Mesothelial cell of epicardium (in vitro differentiated cells): Measurements from ENCODE around the gene KCNIP4. TPM values are rescaled to one million over a fixed set of nuclear protein-coding genes. Genes with fewer than 3 reads are reported as not detected.

Experiments used
- DNase-seq, 2 experiments: peaks; one replicate each; pipeline ENCODE4 v3.0.0; 2021; ENCODE audit warnings: low spot score in 2 of 2; ENCODE audit not compliant: unreplicated experiment in 2 of 2
- H3K27ac Mint-ChIP-seq: 2 replicates; pipeline ENCODE4 v1.8.0; 2021; ENCODE audit warnings: mixed read lengths
- H3K27me3 Mint-ChIP-seq: 2 replicates; pipeline ENCODE4 v1.8.0; 2021; ENCODE audit warnings: low read depth, mixed read lengths
- H3K36me3 Mint-ChIP-seq: 2 replicates; pipeline ENCODE4 v1.8.0; 2021; ENCODE audit warnings: mixed read lengths
- H3K4me1 Mint-ChIP-seq: 2 replicates; pipeline ENCODE4 v1.8.0; 2021; ENCODE audit warnings: mixed read lengths
- H3K4me3 Mint-ChIP-seq: 2 replicates; pipeline ENCODE4 v1.8.0; 2021; ENCODE audit warnings: mild to moderate bottlenecking, moderate library complexity, mixed read lengths
- H3K9me3 Mint-ChIP-seq: 2 replicates; pipeline ENCODE4 v1.8.0; 2021; ENCODE audit warnings: mixed read lengths
- total RNA-seq: library from RNA; stranded (reverse); gene quantifications from 3 replicates; pipeline ENCODE4 v1.2.1, GENCODE V29; 2021
- TF ChIP-seq, protein P1 (sequence below): fragments of 200-600 bp; sonication (generic); IDR thresholded peaks from one replicate; pipeline ENCODE4 v1.5.0; 2021; ENCODE audit warnings: antibody characterized with exemption; ENCODE audit not compliant: unreplicated experiment

KCNIP4 gene
- total RNA-seq, 1 donor from 2014 or later = 3.0 TPM

DNA sequence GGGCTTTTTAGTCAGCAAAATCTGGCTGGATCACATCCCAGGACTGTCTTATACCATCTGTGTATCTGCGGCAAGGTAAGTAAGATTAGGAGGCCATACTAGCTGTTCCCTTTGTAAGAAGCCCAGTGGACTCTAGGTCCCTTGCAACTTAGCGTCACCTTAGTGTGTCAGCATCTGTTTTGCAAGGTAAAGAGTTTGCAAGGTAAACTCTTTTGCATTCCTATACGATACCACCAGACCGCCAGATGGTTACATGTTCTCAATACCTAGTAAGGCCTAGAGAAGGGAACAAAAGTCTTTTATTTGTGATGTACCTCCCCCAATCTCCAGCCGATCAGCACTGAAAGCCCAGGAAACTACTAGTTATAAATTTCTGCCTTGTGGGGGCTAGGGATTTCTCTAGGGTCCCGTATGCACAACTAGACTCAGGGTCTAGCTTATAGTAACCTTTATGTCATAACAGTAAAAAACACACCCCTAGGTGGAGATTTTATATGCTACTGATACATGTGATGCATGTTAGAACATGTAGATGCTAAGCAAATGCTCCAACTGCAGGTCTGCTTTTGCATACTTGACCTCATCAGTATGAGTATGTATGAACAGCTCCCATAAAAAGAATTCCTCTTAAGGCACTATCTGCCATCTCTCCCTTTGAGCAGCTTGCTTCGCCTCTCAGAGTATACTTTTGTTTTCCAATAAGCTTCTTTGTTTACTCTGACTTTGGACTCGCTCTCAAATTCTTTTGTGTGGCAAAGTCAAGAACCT lies 78.4 kb downstream of the KCNIP4 start:
- TF ChIP-seq, protein P1, sequence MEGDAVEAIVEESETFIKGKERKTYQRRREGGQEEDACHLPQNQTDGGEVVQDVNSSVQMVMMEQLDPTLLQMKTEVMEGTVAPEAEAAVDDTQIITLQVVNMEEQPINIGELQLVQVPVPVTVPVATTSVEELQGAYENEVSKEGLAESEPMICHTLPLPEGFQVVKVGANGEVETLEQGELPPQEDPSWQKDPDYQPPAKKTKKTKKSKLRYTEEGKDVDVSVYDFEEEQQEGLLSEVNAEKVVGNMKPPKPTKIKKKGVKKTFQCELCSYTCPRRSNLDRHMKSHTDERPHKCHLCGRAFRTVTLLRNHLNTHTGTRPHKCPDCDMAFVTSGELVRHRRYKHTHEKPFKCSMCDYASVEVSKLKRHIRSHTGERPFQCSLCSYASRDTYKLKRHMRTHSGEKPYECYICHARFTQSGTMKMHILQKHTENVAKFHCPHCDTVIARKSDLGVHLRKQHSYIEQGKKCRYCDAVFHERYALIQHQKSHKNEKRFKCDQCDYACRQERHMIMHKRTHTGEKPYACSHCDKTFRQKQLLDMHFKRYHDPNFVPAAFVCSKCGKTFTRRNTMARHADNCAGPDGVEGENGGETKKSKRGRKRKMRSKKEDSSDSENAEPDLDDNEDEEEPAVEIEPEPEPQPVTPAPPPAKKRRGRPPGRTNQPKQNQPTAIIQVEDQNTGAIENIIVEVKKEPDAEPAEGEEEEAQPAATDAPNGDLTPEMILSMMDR = no peak
- DNase-seq = no peak
- H3K9me3 Mint-ChIP-seq = no peaks in the 10 kb centered on the region
- peaks cover 2% of the 10 kb centered on the region for H3K4me1 Mint-ChIP-seq
- no peaks in the 10 kb centered on the region for H3K36me3 Mint-ChIP-seq
- H3K27me3 Mint-ChIP-seq = peaks cover 1% of the 10 kb centered on the region
- no peak overlapping the region for H3K27ac Mint-ChIP-seq
- no peak overlapping the region for H3K4me3 Mint-ChIP-seq

DNA sequence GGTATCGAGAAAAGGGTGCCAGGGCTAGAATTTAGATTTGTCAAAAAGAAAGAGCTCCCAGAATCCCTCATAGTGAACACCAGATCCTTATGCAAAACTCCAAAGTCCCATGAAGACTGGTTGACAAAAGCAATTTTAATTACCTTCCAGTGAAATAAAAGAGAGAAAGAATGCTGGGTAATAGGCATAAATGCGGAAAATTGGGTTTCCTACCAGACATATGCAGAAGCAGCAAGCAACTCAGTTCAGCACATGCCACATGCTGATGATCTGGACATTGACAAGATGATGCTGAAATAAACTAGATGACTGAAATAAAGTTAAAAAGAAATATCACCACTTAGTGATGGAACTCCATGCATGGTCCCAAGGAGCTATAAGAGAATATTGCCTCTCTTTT lies 83.9 kb downstream of the KCNIP4 start:
- Mint-ChIP-seq H3K27ac (no peak overlapping the region), H3K4me1 (no peaks in the 10 kb centered on the region), H3K9me3 (no peaks in the 10 kb centered on the region), H3K4me3 (no peak overlapping the region), H3K36me3 (no peaks in the 10 kb centered on the region), H3K27me3 (peaks cover 5% of the 10 kb centered on the region)
- DNase-seq = no peak
- TF ChIP-seq, protein P1 = no peak

DNA sequence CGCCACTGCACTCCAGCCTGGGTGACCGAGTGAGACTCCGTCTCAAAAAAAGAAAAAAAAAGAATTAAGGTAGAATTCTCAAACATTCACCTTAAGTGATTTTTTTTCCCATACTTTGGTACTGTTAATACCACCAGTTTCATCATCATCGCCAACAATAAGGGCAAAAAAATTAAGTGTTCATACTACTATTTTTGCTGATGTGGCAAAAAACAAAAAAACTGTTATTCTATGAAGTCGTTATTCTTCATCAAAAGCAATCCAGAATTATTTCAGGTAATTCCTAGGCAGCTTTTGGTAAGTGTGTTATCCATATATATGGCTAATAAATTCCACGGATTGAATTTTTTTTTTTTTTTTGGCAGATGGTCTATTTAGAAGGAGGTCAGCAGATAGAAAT lies 85.7 kb downstream of the KCNIP4 start:
- no peak overlapping the region for H3K27ac Mint-ChIP-seq

DNA sequence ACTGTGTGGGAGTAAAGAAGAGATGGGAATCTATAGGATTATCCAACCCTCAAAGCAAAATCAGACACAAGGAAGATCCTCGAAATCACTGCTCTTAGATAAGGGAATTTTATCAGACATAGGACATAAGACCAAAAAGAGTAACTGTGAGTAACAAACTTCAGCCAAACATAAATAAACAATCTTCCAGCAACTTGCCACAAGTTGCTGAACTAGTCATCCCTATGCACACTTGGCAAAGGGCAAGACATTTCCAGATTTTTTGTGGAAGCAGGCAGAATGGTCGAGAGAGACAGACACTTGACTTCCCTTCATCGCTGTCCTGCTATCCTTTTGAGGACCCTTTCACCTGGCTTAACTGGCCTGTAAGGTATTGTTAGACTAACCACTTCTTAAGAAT lies 89.6 kb downstream of the KCNIP4 start:
- TF ChIP-seq, protein P1 = no peak
- Mint-ChIP-seq H3K9me3 (no peaks in the 10 kb centered on the region), H3K27me3 (peaks cover 2% of the 10 kb centered on the region), H3K4me1 (no peaks in the 10 kb centered on the region), H3K27ac (no peak overlapping the region), H3K4me3 (no peak overlapping the region), H3K36me3 (no peaks in the 10 kb centered on the region)
- no peak for DNase-seq

More for the DNA sequence above, 85.7 kb downstream of the KCNIP4 start:
- DNase-seq = no peak
- TF ChIP-seq, protein P1 = no peak
- Mint-ChIP-seq H3K4me3 (no peak overlapping the region), H3K36me3 (no peaks in the 10 kb centered on the region), H3K4me1 (no peaks in the 10 kb centered on the region), H3K27me3 (peaks cover 5% of the 10 kb centered on the region), H3K9me3 (no peaks in the 10 kb centered on the region)

DNA sequence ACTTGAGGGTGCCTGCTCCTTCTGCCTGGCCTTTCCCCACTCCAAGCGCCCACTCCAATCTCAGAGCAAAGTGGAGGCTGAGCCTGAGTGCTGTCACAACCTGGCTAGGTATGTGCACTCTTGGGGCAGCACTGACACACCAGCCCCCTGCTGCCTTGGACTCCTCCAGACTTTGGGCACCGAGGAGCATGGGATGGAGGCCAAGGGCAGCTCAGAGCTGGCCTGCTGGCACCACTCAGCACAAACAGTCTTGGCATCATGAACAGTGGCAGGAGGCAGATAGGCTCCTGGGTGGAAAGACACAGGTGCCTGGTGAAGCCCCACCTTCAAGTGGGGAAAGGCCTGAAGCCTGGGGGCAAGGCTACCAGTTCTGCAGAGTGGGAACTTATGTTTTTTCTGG lies 91.8 kb downstream of the KCNIP4 start:
- DNase-seq = no peak

More for the DNA sequence above, 91.8 kb downstream of the KCNIP4 start:
- no peaks in the 10 kb centered on the region for H3K36me3 Mint-ChIP-seq
- TF ChIP-seq, protein P1 = no peak
- no peak overlapping the region for H3K4me3 Mint-ChIP-seq
- H3K9me3 Mint-ChIP-seq = no peaks in the 10 kb centered on the region
- no peak overlapping the region for H3K27ac Mint-ChIP-seq
- no peaks in the 10 kb centered on the region for H3K4me1 Mint-ChIP-seq
- H3K27me3 Mint-ChIP-seq = peaks cover 9% of the 10 kb centered on the region
